Measurements from ENCODE around the gene EFNA1.

EFNA1 gene, protein sequence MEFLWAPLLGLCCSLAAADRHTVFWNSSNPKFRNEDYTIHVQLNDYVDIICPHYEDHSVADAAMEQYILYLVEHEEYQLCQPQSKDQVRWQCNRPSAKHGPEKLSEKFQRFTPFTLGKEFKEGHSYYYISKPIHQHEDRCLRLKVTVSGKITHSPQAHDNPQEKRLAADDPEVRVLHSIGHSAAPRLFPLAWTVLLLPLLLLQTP

DNA sequence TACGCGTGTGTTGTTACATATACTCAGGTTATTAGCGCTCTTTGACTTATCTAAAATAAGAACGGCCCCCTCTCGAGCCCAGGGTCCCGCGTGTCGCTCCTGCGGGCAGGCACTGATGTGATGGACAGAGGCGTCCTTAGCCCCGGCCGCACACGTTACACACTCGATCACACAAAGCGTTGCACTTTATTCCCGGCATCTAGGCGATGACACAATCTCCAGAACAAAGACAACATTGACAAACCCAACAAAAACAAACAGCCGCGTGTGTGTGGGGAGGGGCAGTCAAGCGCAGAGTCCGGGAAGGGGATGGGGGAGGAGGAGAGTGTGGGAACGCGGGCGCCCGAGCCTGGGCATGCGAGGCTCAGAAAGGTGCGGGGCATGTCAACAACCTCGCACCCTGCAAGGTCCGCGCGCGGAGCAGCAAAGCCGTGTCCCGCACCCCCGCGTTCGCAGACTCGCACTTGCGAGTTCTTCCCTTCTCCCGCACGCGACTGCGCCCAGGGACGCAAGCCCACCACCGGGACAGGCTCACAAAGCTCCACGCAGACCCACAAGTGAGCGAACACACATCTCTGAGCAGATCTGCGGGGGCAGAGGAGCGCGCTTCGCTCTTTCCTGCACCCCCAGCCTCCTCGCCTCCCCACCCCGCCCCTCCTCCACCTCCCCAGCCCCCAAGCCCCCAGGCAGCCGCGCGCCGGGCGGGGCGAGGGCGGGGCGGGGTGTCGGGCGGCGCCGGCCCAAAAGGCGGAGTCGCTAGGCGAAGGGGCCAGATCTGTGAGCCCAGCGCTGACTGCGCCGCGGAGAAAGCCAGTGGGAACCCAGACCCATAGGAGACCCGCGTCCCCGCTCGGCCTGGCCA, at the start of gene EFNA1:
EFNA1 (plus strand) TSS at position 772 of the 862 bp plus-strand sequence. CDS start 102 bp downstream, outside the sequence.
- peak; percentile 78 for DNase-seq (ENCODE audit: low spot score)

DNA sequence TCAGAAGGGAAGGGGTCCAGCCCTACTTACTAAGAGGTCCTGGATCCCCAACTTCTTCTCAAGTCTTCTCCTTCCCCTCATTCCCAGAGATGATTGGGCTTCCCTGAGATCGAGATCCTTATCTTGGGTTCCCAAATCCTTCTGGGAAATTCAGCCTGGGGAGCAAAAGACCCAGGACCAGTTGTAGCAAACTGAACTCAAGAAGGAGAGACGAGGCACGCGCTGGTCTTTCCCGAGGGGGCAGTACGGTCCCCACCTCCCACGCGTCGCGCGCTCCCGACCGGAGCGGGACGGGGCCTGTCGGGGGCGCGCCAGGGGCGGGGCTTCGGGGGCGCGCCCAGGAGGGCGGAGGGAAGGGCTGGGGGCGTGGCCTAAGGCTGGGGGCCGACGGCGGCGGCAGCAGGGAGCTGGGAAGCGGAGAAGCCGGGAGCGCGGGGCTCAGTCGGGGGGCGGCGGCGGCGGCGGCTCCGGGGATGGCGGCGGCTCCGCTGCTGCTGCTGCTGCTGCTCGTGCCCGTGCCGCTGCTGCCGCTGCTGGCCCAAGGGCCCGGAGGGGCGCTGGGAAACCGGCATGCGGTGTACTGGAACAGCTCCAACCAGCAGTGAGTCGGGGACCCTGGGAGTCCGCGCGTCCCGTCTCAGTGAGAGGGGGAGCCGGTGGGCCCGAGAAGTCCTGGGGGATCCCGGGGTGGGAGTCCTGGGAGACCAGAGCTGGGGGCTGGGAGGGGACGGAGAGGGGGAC, 49.0 kb upstream of the EFNA1 start, which contains the start of gene EFNA3:
EFNA3 (plus strand) TSS at position 369 of the 741 bp plus-strand sequence; CDS start at position 474, 105 bp downstream.
- peak; percentile 89 for DNase-seq (ENCODE audit: low spot score)

DNA sequence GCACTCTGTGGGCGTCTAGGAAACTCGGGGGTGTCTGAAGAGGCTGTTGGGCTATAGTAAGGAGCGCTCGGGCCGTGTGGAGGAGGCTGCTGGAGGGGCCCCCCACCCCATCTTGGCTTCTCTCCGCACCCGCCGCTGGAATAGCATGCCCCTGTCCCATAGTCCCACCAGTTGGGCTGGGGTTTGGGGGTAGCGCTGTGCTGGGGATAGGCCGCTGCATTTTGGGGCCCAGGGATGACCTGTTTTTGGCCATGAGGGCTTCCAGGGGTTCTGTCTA, 48.5 kb upstream of the EFNA1 start:
- DNase-seq (ENCODE audit: low spot score): no peak

DNA sequence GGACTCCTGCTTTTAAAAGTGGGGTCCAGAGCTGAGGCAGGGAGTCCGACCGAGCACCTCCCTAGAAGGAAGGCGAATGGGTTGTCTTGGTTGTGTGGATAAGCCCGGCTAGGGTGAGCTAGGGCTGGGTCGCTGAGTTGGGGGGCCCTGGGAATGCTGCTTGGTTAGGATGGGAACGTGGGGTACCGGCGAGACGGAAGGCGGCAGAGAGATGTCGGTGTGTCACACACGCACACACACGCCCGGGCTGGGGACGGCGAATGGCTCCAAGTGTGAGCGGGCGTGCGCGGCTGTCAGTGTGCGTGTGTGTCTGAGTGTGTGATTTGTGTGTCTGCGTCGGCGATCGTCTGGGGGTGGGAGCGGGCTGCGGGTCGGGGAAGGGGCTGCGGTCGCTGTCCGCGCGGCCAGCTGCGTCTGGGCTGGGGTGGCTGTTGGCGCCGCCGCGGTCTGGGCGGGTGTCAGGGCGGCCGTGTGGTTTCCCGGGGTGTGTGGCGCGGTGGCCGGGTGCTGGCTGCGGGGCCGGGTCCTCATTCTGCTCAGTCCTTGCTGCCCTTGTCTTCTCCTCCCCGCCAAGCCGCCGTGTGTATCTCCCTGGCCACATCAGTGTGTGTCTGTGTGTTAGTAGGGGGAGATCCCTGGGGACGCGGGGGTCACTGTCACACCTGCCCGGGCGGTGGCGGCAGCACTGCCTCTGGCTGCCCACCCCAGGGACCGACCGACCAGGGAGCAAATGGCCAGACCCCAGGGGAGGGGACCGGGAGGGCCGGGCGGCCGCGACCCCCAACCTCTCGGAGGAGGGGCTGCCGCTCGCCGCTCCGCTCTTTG, 48.0 kb upstream of the EFNA1 start:
- DNase-seq (ENCODE audit: low spot score): no peak

DNA sequence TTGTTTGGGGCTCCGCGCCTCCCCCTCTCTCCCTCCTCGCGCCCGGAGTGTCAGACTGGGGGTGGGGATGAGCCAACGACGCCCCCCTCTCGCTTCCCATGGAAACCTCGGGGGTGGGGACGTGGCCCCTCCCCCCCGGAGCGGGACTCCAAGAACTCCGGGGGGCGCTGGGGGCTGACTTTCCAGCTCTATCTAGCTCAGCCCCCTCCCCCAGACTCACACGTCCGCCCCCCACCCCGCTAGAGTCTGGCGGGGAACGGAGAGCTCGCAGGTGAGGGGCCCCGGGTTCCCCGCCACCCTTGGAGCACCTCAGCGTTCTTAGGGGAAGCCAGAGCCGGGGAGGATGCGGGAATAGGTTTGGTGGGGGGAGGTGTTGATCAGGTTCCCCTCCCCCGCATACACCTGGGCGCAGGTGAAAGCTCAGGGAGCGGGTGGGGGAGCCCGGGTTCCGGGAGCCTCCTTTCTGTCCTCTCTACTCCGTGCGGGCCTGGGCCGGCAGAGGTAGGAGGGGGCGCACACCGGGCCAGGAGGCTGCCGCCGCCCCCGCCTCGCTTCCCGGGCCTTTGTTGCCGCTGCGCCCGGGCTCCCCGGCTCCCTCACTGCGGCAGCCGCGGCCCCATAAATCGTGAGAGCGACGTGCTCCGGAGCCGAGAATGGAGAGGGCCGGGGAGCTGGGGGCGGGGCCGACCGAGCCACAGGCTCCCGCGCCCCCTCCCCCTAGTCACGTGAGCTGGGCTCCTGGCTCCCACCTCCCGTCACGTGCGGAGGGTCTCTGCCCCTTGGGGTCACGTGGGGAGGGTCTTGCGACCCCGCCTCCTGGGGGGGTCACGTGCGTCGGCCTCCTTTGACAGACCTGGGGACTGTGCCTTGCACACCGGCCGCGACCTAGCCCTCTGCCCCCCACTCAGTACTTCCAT, 47.1 kb upstream of the EFNA1 start:
- DNase-seq (ENCODE audit: low spot score): peak; percentile 91

DNA sequence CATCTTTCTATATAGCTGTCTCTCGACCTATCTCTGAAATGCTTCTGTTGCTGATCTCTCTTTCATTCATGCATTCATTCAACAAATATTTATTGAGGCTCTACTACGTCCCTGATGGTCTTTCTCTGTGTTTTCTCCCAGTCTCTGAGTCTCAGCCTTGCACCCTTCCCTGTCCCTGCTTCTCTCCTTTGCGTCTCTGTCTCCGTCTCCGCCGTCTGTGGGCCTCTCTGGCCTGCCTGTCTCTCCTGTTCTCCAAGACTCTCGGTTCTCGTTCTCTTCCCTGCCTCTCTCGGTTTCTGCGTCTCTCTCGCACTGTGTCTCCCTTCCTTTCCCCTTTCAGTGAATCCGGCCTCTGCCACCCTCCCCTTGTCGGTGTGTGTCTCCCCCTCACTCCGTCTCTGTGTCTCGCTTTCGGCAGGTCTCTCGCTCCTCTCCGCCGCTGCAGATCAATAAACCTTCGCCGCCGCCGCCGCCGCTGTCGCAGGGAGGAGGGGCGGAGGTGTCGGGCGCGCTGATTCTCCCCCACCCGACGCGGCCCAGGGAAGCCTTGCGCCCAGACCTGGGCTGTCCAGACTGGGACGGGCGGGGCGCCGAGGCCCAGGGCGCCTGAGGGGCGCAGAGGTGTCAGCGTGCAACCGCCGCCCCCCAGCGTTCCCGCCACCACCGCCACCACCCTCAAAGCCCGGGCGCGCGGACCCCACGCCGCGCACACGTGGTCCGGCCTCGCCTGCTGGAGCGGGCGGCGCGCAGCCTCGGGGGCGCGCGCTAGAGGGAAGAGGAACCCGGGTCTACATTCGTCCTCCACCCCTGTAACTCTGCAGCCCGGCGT, 46.0 kb upstream of the EFNA1 start:
- DNase-seq (ENCODE audit: low spot score): peak; percentile 70

DNA sequence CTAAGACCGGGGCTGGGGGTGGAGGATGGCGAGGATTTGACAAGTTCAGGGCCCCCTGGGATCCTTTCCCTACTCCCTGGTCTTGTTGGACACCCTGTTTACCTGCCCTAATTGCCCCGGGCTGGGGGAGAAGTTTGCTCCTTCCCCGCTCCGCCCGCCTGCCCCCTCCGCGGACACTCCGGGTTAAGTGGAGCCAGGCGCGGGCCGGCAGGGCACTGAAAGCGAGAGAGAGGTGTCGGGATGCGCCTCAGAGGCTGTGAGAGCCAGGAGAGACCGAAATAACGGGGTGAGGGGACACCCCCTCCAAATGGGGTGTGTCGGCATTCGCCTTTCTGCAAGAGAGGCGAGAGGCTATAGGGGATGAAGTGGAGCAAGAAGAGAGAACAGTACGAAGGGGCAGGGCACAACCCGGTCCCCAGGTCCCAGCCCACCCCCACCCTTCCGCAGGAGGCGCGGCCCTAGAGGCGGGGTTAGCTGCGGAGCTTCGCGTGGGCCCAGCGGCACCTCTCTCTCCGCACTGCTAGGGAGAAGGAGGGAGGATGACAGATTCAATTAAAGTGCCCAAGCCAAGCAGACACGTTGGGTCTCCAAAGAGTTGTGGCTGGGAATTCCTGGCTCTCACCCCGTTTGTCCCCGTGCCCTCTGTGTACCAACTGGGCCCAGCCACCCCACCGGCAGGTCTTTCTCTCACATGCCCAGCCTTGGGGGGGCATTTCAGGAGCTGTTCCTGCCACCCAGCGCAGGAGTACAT, 45.2 kb upstream of the EFNA1 start:
- peak; percentile 62 for DNase-seq (ENCODE audit: low spot score)

DNA sequence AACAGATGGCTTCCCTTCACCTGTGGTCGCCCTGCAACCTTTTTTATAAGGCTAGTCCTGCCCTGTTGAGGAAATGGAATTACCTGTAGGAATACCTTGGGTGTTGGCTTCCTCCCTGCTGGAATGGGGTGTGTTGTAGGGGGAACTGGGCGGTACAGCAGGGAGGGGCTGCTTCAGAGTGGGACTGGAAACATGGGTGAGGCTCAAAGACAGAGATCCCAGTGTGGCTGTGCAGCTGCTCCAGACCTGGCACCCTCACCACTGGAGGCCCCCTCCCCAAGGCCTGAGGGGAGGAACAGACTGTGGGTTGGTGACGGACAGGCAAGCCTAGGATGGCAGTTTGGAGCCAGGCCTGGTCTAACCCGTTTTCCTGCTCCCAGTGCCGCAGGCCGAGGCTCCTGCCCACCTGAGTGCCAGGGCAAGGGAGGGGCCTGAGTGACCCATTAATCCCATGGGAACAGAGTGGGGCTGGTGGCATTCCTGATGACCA, 44.6 kb upstream of the EFNA1 start:
- DNase-seq (ENCODE audit: low spot score): peak; percentile 49

DNA sequence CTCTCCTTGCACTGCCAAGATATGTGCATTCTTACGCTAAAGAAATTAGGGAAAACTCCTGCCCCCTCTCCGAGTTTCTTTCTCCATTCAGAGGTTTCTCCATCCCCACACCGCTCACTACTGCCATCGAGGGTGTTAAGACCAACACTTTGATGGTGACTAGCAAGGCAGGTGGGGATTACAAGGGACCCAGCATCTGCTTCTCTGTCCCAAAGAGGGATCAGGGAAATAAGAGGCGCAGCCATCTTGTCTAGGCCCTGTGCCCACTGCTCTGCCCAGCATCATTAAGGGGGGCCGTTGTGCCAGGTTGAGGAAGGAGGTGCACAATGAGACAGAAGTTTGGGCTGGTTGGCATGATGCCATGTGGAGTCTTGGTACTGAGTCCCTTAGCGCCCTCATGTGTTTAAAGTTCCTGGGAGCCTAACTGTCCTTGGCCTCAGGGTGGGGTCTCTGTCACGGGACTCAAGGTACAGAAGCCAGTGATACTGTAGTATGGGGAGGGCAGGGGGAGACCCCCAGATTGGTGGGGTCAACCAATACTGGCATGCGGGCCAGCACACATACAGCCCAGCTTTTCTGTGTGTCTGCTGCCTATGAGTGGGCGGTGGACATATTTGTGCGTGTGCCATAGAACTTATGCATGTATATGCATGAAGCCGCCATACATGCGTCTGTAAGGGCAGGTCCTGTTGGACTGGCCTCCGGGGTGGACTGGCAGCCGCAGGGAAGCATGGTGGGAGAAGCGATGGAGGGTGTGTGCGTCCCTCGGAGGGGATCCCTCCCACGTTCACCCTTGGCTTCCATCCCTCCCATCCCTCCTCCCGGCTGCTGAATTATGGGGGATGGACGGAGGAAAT, 43.6 kb upstream of the EFNA1 start:
- DNase-seq (ENCODE audit: low spot score): no peak

DNA sequence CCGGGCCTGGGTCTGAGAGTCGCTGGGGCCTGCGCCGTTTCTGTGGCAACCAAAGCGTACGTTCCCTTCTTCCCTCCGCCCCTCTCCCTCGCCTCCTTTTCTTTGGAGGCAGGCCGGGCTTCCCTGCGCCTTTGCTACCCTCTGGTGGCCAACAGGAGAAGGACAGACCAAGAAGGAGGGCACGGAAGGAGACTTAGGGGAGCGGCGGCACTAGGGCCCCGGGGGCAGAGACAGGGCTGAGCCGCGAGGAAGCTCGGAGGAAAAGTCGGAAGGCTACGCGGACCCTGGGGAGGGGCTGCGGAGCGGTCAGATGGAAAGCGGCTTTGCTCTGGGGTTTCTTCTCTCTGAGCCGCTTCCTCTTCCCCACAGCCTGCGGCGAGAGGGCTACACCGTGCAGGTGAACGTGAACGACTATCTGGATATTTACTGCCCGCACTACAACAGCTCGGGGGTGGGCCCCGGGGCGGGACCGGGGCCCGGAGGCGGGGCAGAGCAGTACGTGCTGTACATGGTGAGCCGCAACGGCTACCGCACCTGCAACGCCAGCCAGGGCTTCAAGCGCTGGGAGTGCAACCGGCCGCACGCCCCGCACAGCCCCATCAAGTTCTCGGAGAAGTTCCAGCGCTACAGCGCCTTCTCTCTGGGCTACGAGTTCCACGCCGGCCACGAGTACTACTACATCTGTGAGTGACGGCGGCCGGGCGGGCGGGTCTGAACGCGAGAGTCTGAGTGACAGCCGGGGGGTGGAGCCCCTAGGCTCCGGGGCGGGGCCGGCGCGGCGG, 42.8 kb upstream of the EFNA1 start:
- DNase-seq (ENCODE audit: low spot score): peak; percentile 95

DNA sequence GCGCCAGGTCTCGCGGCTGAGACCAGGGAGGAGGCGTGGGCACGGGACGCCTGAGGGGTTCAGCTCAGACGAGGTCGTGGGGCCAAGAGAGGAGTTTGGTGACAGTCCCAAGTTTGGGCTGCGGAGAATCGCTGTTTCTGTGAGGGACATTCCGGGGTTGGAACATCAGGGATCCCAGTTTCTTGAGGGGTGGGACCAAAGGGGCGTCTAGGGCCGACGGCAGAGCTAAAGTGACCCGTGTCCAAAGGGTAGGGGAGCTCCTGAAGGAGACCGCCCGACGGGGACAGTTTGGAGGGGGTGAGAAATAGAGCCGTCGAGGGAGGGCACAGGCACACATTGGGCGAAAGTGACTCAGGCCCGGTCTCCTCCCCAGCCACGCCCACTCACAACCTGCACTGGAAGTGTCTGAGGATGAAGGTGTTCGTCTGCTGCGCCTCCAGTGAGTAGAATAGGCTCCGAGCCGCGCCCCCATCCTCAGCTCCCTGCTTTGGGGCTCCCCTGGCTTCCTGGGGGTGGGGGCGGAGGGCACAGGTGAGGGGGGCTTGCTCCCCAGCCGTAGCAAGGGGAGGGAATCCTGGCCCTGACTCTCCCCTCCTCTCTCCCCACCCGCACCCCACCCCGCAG, 42.1 kb upstream of the EFNA1 start:
- no peak for DNase-seq (ENCODE audit: low spot score)

DNA sequence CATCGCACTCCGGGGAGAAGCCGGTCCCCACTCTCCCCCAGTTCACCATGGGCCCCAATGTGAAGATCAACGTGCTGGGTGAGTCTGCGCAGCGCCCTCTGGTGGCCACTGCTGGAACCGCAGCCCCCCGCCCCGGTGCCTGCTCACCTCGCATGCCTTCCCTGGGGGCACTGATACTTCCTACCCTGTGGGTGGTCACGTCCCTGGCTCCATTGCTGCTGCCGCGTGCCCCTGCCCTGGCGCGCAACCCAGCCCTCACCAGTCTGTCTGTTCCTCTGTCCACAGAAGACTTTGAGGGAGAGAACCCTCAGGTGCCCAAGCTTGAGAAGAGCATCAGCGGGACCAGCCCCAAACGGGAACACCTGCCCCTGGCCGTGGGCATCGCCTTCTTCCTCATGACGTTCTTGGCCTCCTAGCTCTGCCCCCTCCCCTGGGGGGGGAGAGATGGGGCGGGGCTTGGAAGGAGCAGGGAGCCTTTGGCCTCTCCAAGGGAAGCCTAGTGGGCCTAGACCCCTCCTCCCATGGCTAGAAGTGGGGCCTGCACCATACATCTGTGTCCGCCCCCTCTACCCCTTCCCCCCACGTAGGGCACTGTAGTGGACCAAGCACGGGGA, 41.4 kb upstream of the EFNA1 start:
- DNase-seq (ENCODE audit: low spot score): peak; percentile 91

DNA sequence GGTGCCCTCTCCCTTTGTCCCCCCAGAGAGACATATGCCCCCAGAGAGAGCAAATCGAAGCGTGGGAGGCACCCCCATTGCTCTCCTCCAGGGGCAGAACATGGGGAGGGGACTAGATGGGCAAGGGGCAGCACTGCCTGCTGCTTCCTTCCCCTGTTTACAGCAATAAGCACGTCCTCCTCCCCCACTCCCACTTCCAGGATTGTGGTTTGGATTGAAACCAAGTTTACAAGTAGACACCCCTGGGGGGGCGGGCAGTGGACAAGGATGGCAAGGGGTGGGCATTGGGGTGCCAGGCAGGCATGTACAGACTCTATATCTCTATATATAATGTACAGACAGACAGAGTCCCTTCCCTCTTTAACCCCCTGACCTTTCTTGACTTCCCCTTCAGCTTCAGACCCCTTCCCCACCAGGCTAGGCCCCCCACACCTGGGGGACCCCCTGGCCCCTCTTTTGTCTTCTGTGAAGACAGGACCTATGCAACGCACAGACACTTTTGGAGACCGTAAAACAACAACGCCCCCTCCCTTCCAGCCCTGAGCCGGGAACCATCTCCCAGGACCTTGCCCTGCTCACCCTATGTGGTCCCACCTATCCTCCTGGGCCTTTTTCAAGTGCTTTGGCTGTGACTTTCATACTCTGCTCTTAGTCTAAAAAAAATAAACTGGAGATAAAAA, 40.7 kb upstream of the EFNA1 start:
- DNase-seq (ENCODE audit: low spot score): no peak

DNA sequence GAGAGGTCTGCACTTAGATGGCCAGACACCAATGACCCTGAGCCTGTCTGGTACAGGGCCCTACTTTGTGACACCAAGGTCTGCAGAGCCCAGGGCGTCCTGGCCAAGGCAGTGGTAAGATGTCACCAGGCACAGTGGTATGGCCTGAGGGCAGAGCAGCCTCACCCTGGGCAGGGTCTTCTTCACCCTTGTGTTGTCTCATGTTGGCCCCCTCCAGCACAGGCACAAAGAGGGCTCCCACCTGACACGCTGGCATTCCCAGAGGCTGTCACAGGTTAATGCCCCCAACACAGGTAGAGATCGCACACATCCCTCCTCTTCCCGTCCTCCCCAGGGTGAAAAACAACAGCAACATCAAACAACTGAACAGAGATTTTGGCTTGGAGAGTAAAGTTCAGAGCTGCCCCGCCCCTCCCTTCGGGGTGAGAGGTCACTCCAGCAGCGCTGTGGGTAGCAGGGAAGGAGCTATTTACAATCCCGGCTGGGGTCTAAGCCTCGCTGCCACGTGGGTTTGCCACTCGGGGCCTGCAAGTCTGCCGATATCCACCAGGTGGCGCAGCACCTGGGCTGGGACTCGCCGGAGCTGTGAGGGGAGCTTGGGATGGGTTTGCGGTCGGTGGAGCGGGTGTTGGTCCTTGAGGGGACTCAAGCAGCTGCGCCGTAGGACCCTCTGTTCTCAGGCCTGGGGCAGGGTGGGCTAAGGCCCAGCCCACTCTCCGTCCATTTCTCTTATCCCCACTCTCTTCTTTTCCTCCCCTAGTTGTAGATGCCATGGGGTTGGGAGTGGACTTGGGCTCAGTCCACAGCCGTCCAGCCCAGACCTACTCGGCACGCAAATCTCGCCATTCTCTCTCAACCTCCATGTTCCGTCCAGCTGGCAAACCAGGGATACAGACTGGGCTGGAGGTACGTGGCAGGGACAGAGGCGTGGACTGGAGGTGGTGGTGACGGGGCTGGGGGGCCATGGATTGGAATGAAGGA, 36.3 kb upstream of the EFNA1 start:
- peak; percentile 95 for DNase-seq (ENCODE audit: low spot score)

DNA sequence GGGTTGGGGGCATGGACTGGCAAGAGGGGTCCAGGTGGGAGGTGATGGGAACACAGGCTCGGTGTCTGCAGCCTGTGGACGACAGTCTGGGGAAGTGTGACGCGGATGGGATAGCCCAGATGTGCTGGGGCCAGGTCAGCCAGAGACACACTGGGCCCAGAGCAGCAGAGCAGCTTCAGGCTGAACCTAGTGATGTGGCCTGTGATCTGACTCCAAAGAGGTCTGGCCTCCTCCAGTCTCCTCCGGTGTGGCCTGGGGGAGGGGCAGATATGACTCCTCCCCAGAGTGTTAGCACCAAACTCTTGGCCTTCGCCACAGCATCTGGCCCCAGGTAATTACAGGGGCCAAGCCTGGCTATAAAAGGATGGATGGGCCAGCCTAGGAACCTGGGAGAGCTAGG, 35.5 kb upstream of the EFNA1 start:
- DNase-seq (ENCODE audit: low spot score): no peak
